ENCODE results near the gene RILPL2.
"Not testable (repeated sequence)": the region's sequence is repeated elsewhere in the genome, so short reads cannot be mapped to it uniquely, and the experiment has no call there.

GRCh38 chr12:123407269-123407668, 29.2 kb downstream of the RILPL2 start:
- not testable (repeated sequence) for TF ChIP-seq CTCF, POLR2A (IDR thresholded peaks at IDR 0.05)
